Testis (tissue), 3 donors: Measurements from ENCODE around the gene KBTBD4. TPM values are rescaled to one million over a fixed set of nuclear protein-coding genes. Genes with fewer than 3 reads are reported as not detected.

ENCODE experiments used
- DNase-seq: peaks from one replicate; pipeline ENCODE4 v3.0.0-alpha.2; 2019
- H3K27ac ChIP-seq, 2 donors: fragments of 200-600 bp; sonication (generic); one replicate each; pipeline ENCODE4 v1.5.1; 2019
- H3K27me3 ChIP-seq: fragments of 200-600 bp; sonication (generic); one replicate; pipeline ENCODE4 v1.5.1; 2019
- H3K36me3 ChIP-seq: fragments of 200-600 bp; sonication (generic); one replicate; pipeline ENCODE4 v1.5.1; 2017; ENCODE audit warnings: low read depth; ENCODE audit errors: missing control alignments
- H3K4me1 ChIP-seq: fragments of 200-600 bp; sonication (generic); one replicate; pipeline ENCODE4 v1.5.1; 2019
- H3K4me3 ChIP-seq, 2 donors: fragments of 200-600 bp; sonication (generic); one replicate each; pipeline ENCODE4 v1.5.1; 2017 to 2019
- H3K9me3 ChIP-seq: fragments of 200-600 bp; sonication (generic); one replicate; pipeline ENCODE4 v1.5.1; 2017
- CTCF ChIP-seq, 3 experiments: fragments of 450-650 bp in 2 of 3; fragments of 200-600 bp in 1 of 3; sonication (generic) in 1 of 3; IDR thresholded peaks; one replicate each; pipeline ENCODE4 v1.5.1; 2016 to 2019; ENCODE audit warnings: antibody characterized with exemption in 3 of 3, mild to moderate bottlenecking in 2 of 3, moderate library complexity in 1 of 3
- POLR2A ChIP-seq: fragments of 450-650 bp; IDR thresholded peaks from one replicate; pipeline ENCODE4 v1.6.1; 2017; ENCODE audit warnings: antibody characterized with exemption, mild to moderate bottlenecking, moderate library complexity
- WGBS, 2 donors: methylation state at CpG; one replicate each; pipeline ENCODE4 v1.1.5; 2018; 5-methylcytosine and 5-hydroxymethylcytosine counted together
- intact Hi-C: fragments of 100-400 bp; cut with DNase I; formaldehyde crosslinking; loops from one replicate; pipeline ENCODE4 v1.15.1; 2023; ENCODE audit warnings: low total_unique reads
- polyA plus RNA-seq: library from polyadenylated mRNA; stranded (reverse); fragments of 350-450 nt; fragmentation: Illumina TruSeq; extraction: RNeasy Lipid Tissue Mini Kit (QIAGEN cat#74804); gene quantifications from one replicate; pipeline ENCODE4 v1.2.3, GENCODE V29; 2014; ENCODE audit warnings: low read depth, low replicate concordance; ENCODE audit not compliant: insufficient read depth
- total RNA-seq, 2 donors: library from RNA; depleted of rRNA; stranded (reverse); fragments of >200 nt; gene quantifications; one replicate each; pipeline ENCODE4 v1.2.3, GENCODE V29; 2016

Gene KBTBD4
- total and polyA plus RNA-seq, 3 donors from 2014 or later, result 27.8 to 35.9 (median 35.5) TPM

GRCh38 chr11:47541070-47541469 lies 37.7 kb downstream of the KBTBD4 start:
- intact Hi-C loops, result no loop called here

GRCh38 chr11:47539681-47540039 lies 39.1 kb downstream of the KBTBD4 start:
- peaks cover 15% of the 10 kb centered on the region for H3K4me1 ChIP-seq

More at GRCh38 chr11:47541070-47541469, 37.7 kb downstream of the KBTBD4 start:
- WGBS, 2 donors, result 84 to 90% methylated on average over 2 of the region's 2 CpGs
- Histone ChIP-seq H3K4me1 (peaks cover 15% of the 10 kb centered on the region), H3K4me3 (no peak overlapping the region), H3K36me3 (no peaks in the 10 kb centered on the region), H3K27ac (no peak overlapping the region), H3K27me3 (no peaks in the 10 kb centered on the region), H3K9me3 (no peaks in the 10 kb centered on the region)
- TF ChIP-seq POLR2A (no peak), CTCF (IDR thresholded peaks at IDR 0.05) (no peak)
- DNase-seq, result no peak

GRCh38 chr11:47538741-47539565 lies 39.8 kb downstream of the KBTBD4 start:
- intact Hi-C loops, result no loop called here
- DNase-seq, result no peak
- WGBS, 2 donors, result 82 to 83% methylated on average over 10 of the region's 10 CpGs
- Histone ChIP-seq H3K9me3 (no peaks in the 10 kb centered on the region), H3K4me1 (peaks cover 15% of the 10 kb centered on the region), H3K4me3 (no peak overlapping the region), H3K27me3 (no peaks in the 10 kb centered on the region), H3K27ac (no peak overlapping the region), H3K36me3 (no peaks in the 10 kb centered on the region)
- TF ChIP-seq POLR2A, result no peak
- TF ChIP-seq CTCF (IDR thresholded peaks at IDR 0.05), result no peak

More at GRCh38 chr11:47539681-47540039, 39.1 kb downstream of the KBTBD4 start:
- TF ChIP-seq POLR2A, result no peak
- whole genome bisulfite sequencing, 2 donors, result 44 to 51% methylated on average over 2 of the region's 2 CpGs
- intact Hi-C loops, result no loop called here
- DNase-seq, result no peak
- Histone ChIP-seq H3K4me3 (no peak overlapping the region), H3K27ac (no peak overlapping the region), H3K36me3 (no peaks in the 10 kb centered on the region), H3K9me3 (no peaks in the 10 kb centered on the region), H3K27me3 (no peaks in the 10 kb centered on the region)

GRCh38 chr11:47536915-47537314 lies 41.9 kb downstream of the KBTBD4 start:
- H3K27ac ChIP-seq, result no peak overlapping the region
- H3K4me1 ChIP-seq, result peaks cover 32% of the 10 kb centered on the region
- DNase-seq, result no peak
- WGBS, 2 donors, result 50 to 65% methylated on average over 3 of the region's 3 CpGs
- no peaks in the 10 kb centered on the region for H3K9me3 ChIP-seq
- H3K27me3 ChIP-seq, result no peaks in the 10 kb centered on the region
- no peaks in the 10 kb centered on the region for H3K36me3 ChIP-seq
- TF ChIP-seq POLR2A (no peak), CTCF (IDR thresholded peaks at IDR 0.05) (no peak)
- H3K4me3 ChIP-seq, result no peak overlapping the region
- intact Hi-C loops, result no loop called here

- intact Hi-C loops, result no loop called here
- no peak for TF ChIP-seq POLR2A
- TF ChIP-seq CTCF (IDR thresholded peaks at IDR 0.05), result no peak
- Histone ChIP-seq H3K4me3 (no peak overlapping the region), H3K27me3 (no peaks in the 10 kb centered on the region), H3K36me3 (no peaks in the 10 kb centered on the region), H3K27ac (no peak overlapping the region), H3K4me1 (peaks cover 40% of the 10 kb centered on the region), H3K9me3 (no peaks in the 10 kb centered on the region)
- WGBS, 2 donors, result 84 to 85% methylated on average over 4 of the region's 4 CpGs
- no peak for DNase-seq
These were observed 44.0 kb downstream of the KBTBD4 start for GRCh38 chr11:47534704-47535251.
